A673 (cell line): ENCODE measurements around the gene SLC9C2.

ENCODE experiments used
- EZH2 ChIP-seq: fragments of 200-600 bp; sonication (generic); IDR thresholded peaks from 2 replicates; pipeline ENCODE4 v1.6.1; 2017; ENCODE audit warnings: borderline replicate concordance, low read depth, mild to moderate bottlenecking, mixed read lengths, antibody characterized with exemption, low read length; ENCODE audit not compliant: poor library complexity, severe bottlenecking
- TF ChIP-seq, protein P1 (sequence below): fragments of 300-800, 200-600 bp; sonication (generic); conservative IDR thresholded peaks from 2 replicates; pipeline ENCODE4 v1.5.1; 2017; ENCODE audit warnings: low read depth, mild to moderate bottlenecking, antibody characterized with exemption, low read length, moderate library complexity, mixed read lengths

DNA sequence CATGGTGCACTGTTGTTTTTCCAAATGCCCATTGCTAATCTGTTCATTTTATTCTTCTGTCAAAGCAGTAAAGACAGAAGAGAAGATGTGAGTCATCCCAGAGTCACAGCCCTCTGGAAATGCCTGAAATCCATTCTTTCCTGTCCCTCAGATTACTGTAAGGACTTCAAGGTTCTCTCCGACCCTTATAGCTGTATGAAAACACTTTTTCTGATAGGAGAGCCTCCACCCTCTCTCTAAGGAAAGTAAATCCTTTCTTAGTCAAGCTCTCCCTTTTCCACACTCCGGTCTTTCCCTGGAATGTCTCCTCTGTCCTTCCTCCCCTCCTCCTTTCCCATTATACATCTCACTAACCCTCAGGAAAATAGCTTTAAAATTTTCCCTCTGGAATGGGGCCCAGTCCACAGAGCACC is 129.3 kb downstream of the SLC9C2 start:
- no peak for TF ChIP-seq EZH2
- TF ChIP-seq, protein P1, sequence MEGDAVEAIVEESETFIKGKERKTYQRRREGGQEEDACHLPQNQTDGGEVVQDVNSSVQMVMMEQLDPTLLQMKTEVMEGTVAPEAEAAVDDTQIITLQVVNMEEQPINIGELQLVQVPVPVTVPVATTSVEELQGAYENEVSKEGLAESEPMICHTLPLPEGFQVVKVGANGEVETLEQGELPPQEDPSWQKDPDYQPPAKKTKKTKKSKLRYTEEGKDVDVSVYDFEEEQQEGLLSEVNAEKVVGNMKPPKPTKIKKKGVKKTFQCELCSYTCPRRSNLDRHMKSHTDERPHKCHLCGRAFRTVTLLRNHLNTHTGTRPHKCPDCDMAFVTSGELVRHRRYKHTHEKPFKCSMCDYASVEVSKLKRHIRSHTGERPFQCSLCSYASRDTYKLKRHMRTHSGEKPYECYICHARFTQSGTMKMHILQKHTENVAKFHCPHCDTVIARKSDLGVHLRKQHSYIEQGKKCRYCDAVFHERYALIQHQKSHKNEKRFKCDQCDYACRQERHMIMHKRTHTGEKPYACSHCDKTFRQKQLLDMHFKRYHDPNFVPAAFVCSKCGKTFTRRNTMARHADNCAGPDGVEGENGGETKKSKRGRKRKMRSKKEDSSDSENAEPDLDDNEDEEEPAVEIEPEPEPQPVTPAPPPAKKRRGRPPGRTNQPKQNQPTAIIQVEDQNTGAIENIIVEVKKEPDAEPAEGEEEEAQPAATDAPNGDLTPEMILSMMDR: no peak
